HG03060 (cell line): Measurements from ENCODE around the gene SLC2A5.
A peak's percentile ranks its signal among the peaks of the same experiment; 100 is the strongest.
"Not testable (repeated sequence)": the region's sequence is repeated elsewhere in the genome, so short reads cannot be mapped to it uniquely, and the experiment has no call there.

Experiments
- ATAC-seq: cut with Tn5 transposase; IDR thresholded peaks from one replicate; pipeline ENCODE4 v1.9.1; 2021; ENCODE audit warnings: low read depth, moderate number of reproducible peaks; ENCODE audit not compliant: unreplicated experiment

SLC2A5 gene, protein sequence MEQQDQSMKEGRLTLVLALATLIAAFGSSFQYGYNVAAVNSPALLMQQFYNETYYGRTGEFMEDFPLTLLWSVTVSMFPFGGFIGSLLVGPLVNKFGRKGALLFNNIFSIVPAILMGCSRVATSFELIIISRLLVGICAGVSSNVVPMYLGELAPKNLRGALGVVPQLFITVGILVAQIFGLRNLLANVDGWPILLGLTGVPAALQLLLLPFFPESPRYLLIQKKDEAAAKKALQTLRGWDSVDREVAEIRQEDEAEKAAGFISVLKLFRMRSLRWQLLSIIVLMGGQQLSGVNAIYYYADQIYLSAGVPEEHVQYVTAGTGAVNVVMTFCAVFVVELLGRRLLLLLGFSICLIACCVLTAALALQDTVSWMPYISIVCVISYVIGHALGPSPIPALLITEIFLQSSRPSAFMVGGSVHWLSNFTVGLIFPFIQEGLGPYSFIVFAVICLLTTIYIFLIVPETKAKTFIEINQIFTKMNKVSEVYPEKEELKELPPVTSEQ

DNA sequence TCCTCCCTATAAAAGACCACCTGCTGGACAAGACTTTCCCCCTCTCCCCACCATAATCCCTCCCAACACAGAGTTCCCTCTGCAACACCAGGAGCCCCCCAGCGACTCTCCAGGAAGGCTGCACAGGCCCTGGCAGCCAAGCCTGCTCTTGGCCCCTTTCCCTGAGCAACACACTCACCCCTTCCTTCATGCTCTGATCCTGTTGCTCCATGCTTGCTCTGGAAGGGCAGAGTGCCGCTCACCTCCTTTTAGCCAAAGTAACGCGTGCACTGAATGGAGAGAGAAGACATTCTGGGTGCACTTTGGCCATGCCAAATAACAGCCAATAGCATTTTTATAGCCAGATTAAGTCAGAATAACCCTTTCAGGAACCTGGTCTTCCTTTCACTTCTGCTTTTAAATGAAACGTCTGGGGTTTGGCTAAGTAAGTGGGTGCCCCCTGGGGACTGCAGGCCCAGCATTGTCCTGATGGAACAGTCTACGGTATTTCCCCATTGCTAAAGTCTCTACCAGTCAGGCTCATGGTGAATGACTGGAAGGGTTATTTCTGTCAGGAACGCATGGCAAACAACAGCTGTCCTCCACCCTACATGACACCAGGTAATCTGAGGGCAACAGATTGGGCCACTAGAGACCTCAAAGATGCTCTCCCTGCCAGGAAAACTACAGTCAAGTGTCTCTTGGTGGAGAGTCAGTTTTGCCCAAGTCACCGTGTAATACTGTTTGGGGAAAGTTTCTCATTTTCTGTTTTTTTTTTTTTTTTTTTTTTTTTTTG is at the start of gene SLC2A5:
Gene SLC2A5 (minus strand): TSS at position 310 of the 775 bp plus-strand sequence. CDS start 99 bp downstream, at position 211.
- peak; percentile 87 for ATAC-seq

DNA sequence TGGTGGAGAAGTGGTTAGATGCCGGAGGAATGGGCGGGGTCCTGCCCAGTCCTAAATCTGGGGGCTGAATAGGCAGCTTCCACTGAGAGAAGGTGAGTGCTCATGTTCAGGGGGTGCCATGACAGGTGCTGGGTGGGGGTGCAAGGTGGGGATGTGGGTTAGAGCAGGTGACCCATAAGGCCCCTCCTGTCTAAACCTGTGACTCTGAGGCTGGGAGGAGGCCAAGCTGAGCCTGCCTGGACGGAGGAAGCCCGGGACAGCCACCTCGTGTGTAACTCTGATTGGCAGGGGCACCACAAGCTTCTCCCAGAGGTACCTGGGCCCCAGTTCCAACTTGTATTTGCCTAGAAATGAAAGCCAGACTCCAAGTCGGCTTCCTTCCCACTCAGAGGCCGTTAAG is 48.8 kb upstream of the SLC2A5 start:
- ATAC-seq, result no peak

DNA sequence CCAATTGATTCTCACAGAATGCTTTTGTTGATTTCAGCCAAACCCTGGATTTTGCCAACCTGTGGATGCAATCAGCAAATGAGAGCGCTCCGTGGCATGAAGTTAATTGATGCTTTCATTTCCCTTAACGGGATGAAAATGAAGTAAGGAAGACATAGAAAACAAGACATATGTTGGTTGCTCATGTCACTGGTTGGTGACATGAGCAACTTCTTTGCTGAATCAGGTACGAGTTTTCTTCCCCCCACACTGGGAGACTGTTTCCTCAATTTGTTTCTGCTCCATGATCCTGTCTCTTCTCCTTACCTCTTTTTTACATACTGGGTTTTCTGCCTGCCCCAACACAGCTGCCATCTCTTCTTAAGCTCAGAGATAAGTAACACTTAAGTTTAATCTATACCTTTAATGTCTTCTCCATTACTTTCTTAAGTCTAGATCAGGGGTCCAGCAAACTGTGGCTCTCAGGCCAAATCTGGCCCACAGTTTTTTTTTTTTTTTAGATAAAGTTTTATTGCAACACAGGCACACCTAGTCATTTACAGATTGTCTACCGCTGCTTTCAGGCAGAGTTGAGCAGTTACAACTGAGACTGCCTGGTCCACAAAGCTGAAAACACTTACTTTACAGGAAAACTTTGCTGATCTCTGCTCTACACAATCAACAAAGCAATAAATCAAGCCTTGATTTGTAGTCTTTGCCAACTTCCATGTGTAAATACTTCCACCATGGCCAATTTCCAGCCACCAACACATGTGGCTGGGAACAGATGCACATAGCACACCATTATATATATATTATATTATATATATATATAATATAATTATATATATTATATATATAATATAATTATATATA is 46.1 kb upstream of the SLC2A5 start:
- ATAC-seq, result no peak

DNA sequence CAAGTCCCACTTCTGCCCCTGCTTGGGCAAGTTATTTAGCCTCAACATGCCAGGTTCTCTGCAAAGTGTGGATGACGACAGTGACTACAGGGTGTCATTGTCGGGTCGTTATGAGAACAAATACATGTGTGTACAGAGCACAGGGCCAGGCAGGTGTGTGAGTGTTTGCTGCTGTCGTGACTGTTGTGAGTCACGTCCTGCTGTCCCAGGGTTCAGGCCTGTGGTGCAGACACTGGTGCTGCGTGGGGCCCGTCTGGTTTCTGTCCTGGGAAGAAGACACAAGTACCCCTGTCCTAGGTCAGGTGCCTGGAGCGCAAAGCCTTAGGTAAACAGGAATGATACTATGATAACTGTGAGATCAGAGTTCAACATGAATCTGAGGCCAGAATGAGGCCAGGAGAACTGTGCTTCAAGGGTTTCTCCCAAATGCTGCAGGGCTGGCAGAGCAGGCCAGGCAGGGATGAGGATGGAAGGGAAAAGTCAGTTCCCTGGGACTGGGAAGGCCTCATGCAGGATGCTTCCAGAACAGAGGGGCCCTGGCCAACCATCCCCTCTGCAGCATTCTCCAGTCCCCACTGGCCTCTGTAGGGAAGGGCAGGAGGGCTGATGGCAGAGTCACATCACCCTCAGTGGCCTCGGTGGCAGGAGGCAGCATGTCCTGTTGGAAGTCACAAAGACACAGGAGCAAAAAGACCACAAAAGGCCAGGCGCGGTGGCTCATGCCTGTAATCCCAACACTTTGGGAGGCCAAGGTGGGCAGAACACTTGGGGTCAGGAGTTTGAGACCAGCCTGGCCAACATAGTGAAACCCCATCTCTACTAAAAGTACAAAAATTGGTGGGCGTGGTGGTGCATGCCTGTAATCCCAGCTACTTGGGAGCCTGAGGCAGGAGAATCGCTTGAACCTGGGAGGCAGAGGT is 43.8 kb upstream of the SLC2A5 start:
- ATAC-seq, result no peak

DNA sequence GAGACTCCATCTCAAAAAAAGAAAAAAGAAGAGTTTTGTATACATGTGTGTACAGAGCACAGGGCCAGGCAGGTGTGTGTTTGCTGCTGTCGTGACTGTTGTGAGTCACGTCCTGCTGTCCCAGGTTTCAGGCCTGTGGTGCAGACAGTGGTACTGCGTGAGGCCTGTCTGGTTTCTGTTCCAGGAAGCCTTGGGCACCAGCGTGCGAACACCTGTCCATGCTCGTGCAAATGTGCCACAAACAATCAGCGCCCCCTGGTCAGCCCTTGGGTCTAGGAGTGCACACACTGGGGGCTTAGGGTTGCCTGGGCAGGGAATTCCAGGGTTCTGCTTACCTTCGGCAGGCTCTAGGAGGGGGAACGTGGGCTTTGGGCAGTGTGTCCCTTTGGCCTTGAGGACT is 42.5 kb upstream of the SLC2A5 start:
- ATAC-seq, result no peak

DNA sequence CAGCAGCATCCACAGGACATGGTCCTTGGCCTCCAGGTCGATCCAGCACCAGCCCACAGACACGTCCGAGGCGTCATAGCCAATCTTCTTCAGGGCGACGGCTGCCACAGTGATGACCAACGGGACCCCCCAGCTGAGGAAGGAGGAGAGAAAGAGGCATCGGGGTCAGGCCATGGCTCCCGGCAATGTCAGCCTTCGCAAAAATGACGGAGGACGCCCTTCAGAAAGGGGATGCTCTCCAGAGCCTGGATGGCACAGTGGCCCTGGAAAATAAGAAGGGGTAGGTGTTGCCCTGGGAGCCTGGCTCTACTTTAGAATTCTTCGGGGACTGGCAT is 41.9 kb upstream of the SLC2A5 start:
- ATAC-seq, result no peak

DNA sequence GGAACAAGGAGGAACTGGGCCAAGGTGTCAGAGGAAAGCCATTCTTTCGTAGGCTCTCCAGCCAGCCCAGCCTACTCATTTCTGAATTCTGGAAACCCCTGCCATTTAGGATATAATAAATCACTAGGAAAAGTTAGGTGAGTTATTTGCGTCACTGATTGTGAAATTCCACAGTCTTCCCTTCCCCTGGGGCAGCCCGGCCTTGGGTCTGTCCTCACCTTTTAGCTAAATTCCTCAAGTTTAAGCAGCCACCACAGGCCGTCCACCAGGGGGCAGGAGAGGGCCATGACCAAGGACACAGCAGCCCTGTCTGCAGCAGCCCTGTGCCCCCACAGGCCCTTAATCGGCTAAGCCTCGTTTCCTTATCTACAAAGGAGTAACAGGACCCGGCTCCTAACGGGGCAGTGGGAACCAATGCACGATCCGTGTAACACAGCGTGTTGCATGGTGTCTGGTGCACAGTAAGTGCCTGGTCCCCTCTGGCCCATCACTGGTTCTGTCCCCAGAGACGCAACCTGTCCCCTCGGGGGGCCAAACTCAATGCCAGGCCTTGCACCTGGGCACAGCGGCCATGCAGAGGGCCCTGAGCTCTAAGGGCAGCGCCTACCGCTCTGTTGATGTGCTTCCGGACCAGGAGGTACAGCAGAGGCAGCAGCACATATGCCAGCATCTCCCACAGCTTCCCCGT is 41.4 kb upstream of the SLC2A5 start:
- no peak for ATAC-seq

DNA sequence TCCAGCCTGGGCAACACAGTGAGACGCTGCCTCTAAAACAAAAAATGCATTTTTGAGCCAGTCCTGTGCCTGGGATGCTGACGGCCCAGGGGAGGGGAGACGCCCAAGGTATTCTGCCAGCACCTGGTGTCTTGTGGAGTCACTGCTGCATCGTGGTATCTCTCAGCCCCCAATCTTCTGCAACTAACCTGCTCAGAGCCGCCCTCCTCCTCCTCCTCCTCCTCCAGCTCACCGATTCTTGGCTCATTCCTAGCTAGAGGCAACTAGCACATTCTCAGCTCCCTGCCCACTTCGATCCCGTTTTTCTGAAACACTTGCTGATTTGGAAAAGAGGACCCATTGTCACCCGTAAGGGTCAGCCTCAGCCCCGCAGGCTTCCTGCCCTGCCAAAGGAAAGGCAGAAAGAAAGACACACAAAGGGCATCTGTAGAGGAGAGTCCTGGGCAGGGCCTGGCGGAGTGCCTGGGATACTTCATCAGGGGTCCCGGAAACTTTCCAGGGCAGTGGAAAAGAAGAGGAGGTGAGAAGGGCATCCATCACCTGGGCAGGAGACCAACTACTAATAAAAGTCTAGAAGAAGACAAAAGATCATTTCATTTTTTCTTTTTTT is 38.7 kb upstream of the SLC2A5 start:
- ATAC-seq, result no peak

DNA sequence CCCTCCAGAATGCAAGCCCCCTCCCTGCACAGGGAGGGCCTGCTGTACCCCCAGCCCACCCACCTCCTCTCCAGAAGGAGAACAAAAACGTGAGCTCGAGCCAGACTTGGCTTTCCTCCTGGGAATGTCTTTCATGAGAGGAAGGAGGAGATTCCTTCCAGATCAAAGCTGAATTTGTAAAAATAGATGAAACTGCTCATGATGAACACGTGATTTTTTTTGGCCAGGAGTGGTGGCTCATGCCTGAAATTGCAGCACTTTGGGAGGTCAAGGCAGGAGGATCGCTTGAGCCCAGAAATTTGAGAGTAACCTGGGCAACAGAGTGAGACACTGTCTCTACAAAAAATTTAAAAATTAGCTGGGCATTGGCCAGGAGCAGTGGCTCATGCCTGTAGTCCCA is 37.7 kb upstream of the SLC2A5 start:
- ATAC-seq, result no peak

DNA sequence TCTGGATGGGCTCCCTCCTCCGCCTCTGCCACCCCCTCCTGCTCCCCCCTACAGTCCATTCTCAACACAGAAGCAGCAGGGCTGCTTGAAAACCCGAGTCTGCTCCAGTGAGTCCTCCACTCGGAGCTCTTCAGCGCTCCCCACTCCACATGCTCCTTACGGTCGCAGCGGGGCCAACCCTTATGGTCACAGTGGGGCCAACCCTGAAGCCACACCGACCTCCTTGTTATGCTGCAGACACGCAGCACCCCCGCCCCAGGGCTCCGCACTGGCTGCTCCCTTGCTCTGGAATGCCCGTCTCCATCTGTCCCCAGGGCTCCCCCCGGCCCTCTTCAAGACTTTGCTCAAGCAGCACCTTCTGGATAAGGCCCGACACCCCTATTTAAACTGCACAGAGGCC is 36.9 kb upstream of the SLC2A5 start:
- ATAC-seq, result no peak

DNA sequence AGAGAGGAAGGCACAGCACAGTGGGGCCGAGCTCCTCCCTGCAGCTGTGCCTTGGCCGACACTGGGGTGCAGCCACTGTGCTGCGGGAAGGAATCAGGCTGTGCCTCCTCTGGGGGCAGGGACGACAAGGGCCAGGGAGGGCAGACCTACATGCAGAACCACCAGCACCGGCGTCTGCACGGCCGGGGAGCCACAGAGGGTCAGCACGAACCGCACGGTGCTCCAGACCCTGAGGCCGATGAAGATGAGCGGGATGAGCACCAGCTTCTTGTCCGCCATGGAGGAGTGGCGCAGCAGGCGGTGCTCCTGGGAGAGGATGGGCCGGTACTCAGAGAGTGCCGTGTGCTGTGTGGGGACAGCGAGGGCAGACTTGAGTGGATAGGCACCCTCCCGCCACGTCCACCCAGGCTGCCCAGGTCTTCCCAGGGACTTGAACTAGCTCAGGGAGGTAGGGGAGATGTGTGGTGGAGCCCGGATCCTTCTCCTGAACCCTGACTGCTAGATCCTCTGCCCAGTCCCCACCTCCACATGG is 36.0 kb upstream of the SLC2A5 start:
- ATAC-seq, result no peak

DNA sequence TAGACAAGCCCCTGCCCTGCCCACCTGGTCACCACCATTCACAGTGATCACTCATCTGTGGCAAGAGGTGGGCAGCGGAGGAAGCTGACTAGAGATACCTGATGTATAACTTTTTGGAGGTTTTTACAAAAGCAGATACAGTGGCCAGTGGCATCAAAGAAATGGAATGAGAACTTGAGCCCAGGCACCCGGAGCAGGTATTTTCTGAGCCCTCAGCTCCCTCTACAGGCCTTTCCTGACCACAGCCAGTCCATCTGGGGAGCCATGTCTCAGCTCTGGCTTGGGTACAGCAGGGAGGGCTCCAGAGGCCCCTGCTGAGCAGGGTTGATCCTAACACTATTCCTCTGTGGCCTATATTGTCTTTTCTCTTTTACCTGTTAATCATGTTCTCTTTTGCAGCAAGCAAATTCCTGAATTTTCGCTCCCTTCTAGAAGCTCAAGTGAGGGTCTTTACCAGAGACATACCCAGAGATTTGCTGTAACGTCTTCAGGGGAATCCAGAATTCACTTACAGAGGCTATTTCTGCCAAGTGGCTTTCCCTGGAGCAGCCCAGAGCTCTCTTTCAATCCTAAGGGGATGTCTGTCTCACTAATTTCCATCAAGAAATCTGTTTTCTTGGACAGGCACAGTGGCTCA is 32.2 kb upstream of the SLC2A5 start:
- ATAC-seq, result no peak

DNA sequence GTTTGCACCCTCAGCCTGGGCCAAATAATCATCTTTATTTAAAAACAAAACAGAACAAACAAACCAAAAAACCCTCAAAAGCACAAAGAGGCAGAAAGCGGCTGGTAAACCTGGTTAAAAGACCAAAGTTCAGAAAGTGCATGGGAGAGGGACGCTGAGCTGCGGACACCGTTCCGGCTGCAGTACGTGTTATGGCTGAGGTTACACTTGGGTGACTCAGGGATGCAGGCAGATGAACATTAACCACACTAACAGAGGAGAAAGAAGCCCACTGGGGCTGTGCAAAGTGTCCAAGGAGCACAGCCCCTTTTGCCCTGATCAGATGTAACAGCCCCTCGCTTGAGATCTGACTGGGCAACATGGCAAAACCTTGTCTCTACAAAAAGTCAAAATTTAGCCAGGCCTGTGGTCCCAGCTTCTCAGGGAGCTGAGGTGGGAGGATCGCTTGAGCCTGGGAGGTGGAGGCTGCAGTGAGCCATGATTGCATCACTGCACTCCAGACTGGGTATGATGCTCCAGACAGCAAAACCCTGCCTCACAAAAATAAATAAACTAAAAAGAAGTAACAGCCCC is 31.1 kb upstream of the SLC2A5 start:
- ATAC-seq, result no peak

DNA sequence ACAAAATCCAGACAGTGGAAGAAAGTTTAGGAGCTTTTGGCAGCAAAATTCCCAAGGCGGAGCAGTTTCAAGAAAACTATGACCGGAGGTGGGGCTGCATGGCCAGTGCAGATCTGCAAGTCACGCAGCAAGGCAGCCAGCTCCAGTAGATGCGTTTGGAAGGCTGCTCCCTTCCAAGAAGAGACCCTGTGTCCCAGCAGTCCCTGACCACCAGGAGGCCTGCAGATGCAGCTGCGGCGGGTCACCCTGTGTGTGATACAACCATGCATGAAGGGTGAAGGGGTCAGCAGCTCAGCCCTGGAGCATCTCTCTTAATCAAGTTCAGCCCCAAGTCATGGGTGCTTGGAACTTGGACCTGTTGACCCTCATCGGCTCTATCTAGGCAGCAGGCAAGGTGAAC is 30.1 kb upstream of the SLC2A5 start:
- ATAC-seq, result no peak

DNA sequence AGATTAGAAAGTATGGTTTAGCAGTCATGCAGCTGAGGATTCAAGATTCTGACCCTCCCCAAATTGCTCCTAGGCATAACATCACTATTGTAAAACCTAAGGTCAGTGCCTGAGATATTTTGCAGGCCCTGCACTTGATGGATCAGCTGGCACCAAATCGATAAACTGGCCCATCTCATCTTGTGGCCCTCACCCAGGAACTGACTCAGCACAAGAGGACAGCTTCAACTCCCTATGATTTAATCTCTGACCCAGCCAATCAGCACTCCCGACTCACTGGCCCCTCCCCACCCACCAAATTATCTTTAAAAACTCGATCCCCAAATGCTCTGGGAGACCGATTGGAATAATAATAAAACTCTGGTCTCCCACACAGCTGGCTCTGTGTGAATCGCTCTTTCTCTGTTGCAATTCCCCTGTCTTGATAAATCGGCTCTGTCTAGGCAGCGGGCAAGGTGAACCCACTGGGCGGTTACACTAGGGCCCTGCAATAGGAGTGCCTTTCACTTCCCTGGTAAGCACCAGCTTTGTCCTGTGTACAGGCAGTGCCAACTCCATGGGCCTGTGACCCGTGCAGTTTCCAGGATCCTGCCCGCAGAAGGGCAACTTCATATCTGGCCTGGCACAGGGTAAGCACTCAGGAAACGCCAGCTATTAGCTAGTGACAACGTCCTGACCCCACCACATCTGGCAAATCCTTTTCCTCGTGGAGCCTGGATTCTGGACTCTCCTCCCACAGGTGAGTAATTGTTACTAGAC is 28.7 kb upstream of the SLC2A5 start:
- ATAC-seq, result no peak

DNA sequence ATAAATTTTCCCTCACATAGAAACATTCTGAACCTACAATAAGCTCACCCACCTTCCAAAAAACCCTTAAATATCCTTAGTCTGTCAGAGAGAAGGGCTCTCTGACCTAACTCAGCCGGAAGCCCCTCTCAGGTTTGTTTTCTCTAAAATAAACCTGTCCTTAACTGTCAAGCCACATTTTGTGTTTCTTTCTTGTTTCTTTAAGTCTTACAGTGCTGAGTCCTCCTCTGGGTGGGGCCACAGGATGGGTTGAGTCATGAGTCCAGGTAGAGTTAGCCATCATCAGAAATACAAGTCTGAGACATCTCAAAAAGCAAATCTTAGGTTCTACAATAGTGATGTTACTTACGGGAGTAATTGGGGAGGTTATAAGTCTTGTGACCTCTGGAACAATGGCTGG is 26.4 kb upstream of the SLC2A5 start:
- no peak for ATAC-seq

DNA sequence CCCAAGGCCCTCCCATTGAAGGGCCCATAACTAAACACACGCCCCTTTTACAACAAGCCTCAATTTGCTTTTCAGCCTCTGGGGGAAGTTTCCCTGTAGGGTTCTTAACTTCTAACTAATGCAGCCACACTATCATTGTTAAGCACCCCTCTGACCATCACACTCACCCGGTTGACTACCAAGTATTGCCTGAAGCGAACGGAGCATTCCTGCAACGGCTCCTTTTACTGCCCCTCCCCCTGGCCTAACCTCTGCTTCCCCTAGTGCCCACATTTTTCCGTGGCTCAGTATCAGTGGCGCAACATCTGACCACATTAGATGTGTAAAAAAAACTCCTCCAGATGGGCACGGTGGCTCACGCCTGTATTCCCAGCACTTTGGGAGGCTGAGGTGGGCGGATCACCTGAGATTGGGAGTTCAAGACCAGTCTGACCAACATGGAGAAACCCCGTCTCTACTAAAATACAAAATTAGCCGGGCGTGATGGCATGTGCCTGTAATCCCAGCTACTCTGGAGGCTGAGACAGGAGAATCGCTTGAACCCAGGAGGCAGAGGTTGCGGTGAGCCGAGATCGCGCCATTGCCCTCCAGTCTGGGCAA is 24.7 kb upstream of the SLC2A5 start:
- not testable (repeated sequence) for ATAC-seq
